K562 (cell line): ENCODE measurements around the gene ZNF83. TPM values are rescaled to one million over a fixed set of nuclear protein-coding genes. Genes with fewer than 3 reads are reported as not detected.
"Not testable (repeated sequence)": the region's sequence is repeated elsewhere in the genome, so short reads cannot be mapped to it uniquely, and the experiment has no call there.

ENCODE experiments used
- ATAC-seq: fragments of 200-7000 bp; cut with Tn5 transposase; 3 replicates; pipeline ENCODE4 v1.9.1; 2020; ENCODE audit warnings: moderate library complexity
- BruUV-seq: library from RNA; stranded (reverse); fragments of 400-500 nt; replicated peaks from 2 replicates; lab custom pipeline; 2021; lab: Mats Ljungman, UMichigan
- CTCF ChIA-PET: fragments of 300-600 bp; formaldehyde crosslinking; extraction: SDS; loops from one replicate; lab custom pipeline; 2021; ENCODE audit warnings: low intra/inter-chr PET ratio; lab: Yijun Ruan, JAX
- POLR2A ChIA-PET: fragments of 300-600, 350-650 bp; sonication (Branson Sonifier 250); formaldehyde crosslinking; extraction: SDS; loops from one replicate; lab custom pipeline; 2021; ENCODE audit warnings: antibody characterized with exemption, inconsistent platforms; lab: Yijun Ruan, JAX
- DNase-seq, 4 experiments: peaks; one replicate each; pipeline versions ENCODE4 v3.0.0 to v3.0.0-alpha.2; 2011 to 2018; ENCODE audit warnings: low spot score in 3 of 4, mixed read lengths in 3 of 4; ENCODE audit errors: extremely low read depth in 1 of 4
- FAIRE-seq: peaks from 2 replicates; lab custom pipeline; 2011; peaks lifted over from hg19 to GRCh38; lab: Jason Lieb, UNC
- H2AFZ ChIP-seq: 2 replicates; pipeline ENCODE4 v1.6.0; 2011; ENCODE audit warnings: low read depth, low read length, control low read depth, inconsistent platforms
- H3K27ac ChIP-seq: fragments of 200-600 bp; 3 replicates; pipeline ENCODE4 v1.8.0; 2011; ENCODE audit warnings: low read depth, mild to moderate bottlenecking, control low read depth, inconsistent platforms, low read length, moderate library complexity, mixed read lengths; ENCODE audit errors: extremely low read depth
- H3K27me3 ChIP-seq, 2 experiments: fragments of 300-600 bp in 1 of 2; 2 replicates in 1 of 2; 3 replicates in 1 of 2; pipeline versions ENCODE4 v1.6.0 to v1.8.0; 2011; ENCODE audit warnings: inconsistent platforms in 2 of 2, low read length in 2 of 2, mild to moderate bottlenecking in 1 of 2, mixed read lengths in 1 of 2, moderate library complexity in 1 of 2; ENCODE audit not compliant: control insufficient read depth in 2 of 2, insufficient read depth in 2 of 2
- H3K36me3 ChIP-seq: fragments of 300-600 bp; 3 replicates; pipeline ENCODE4 v1.8.0; 2011; ENCODE audit warnings: mild to moderate bottlenecking, low read length, inconsistent platforms; ENCODE audit not compliant: control insufficient read depth, insufficient read depth
- H3K4me1 ChIP-seq, 2 experiments: fragments of 200-600 bp in 1 of 2; replicated peaks in 1 of 2; 2 replicates in 1 of 2; 3 replicates in 1 of 2; pipeline versions ENCODE4 v1.5.1 to v1.8.0; 2011; ENCODE audit warnings: inconsistent platforms in 2 of 2, low read length in 2 of 2, mild to moderate bottlenecking in 1 of 2, mixed read lengths in 1 of 2, moderate library complexity in 1 of 2; ENCODE audit not compliant: control insufficient read depth in 2 of 2, insufficient read depth in 2 of 2
- H3K4me2 ChIP-seq: 2 replicates; pipeline ENCODE4 v1.6.1; 2011; ENCODE audit warnings: low read length, control low read depth, inconsistent platforms, mixed read lengths; ENCODE audit not compliant: insufficient read depth
- H3K4me3 ChIP-seq: fragments of 200-600 bp; sonication (generic), shearing (Covaris generic); 2 replicates; pipeline ENCODE4 v1.5.1; 2016; ENCODE audit warnings: control low read depth, inconsistent platforms
- H3K79me2 ChIP-seq: fragments of 200-600 bp; 3 replicates; pipeline ENCODE4 v1.8.0; 2011; ENCODE audit warnings: low read length, inconsistent platforms; ENCODE audit not compliant: control insufficient read depth, insufficient read depth
- H3K9ac ChIP-seq, 2 experiments: 2 replicates each; pipeline versions ENCODE4 v1.6.0 to v1.6.1; 2011; ENCODE audit warnings: low read depth in 2 of 2, low read length in 2 of 2, control low read depth in 1 of 2, inconsistent platforms in 1 of 2, mild to moderate bottlenecking in 1 of 2, mixed read lengths in 1 of 2; ENCODE audit not compliant: insufficient read depth in 1 of 2
- H3K9me1 ChIP-seq: one replicate; pipeline ENCODE4 v1.6.0; 2011; ENCODE audit warnings: inconsistent platforms, mild to moderate bottlenecking, low read length, moderate library complexity; ENCODE audit not compliant: control insufficient read depth, insufficient read depth
- H3K9me3 ChIP-seq: replicated peaks from 2 replicates; pipeline ENCODE4 v1.5.1; 2011; ENCODE audit warnings: low read depth, low read length, inconsistent platforms; ENCODE audit not compliant: control insufficient read depth, insufficient read depth
- H4K20me1 ChIP-seq: replicated peaks from 2 replicates; pipeline ENCODE4 v1.6.1; 2011; ENCODE audit warnings: low read length, inconsistent platforms, mixed read lengths; ENCODE audit not compliant: control insufficient read depth, insufficient read depth
- CEBPB ChIP-seq: fragments of 450-650 bp; IDR thresholded peaks from 2 replicates; pipeline ENCODE4 v1.6.1; 2016; ENCODE audit warnings: missing genetic modification characterization, missing compliant biosample characterization
- ETV5 ChIP-seq: sonication (generic); formaldehyde crosslinking; IDR thresholded peaks from 2 replicates; pipeline ENCODE4 v1.4.0; 2020; ENCODE audit warnings: low read depth, mild to moderate bottlenecking, missing genetic modification reagents
- PML ChIP-seq: IDR thresholded peaks from 2 replicates; pipeline ENCODE4 v1.6.1; 2012; ENCODE audit warnings: low read length, inconsistent platforms
- ZNF316 ChIP-seq: fragments of 450-650 bp; IDR thresholded peaks from 2 replicates; pipeline ENCODE4 v1.6.1; 2016
- WGBS: fragments of 100-300 bp; shearing (Covaris generic); methylation state at CpG from one replicate; pipeline ENCODE4 v1.1.6; 2016; ENCODE audit warnings: low coverage, mixed read lengths; ENCODE audit not compliant: insufficient coverage; ENCODE audit errors: missing lambda C conversion rate; 5-methylcytosine and 5-hydroxymethylcytosine counted together
- in situ Hi-C: fragments of 300-500 bp; cut with MboI; formaldehyde crosslinking; loops from 4 replicates; pipeline ENCODE4 v1.15.0; 2018; ENCODE audit warnings: inconsistent platforms, mixed read lengths
- intact Hi-C: fragments of 100-400 bp; cut with micrococcal nuclease; formaldehyde crosslinking; loops from 2 replicates; pipeline ENCODE4 v1.14.2; 2022
- polyA plus RNA-seq, 8 experiments: library from polyadenylated mRNA; depleted of rRNA in 4 of 8; stranded (reverse) in 5 of 8; unstranded in 3 of 8; fragments of >200 nt; fragmentation: Nextera tagmentation in 2 of 8; fragmentation: Illumina TruSeq in 1 of 8; extraction: Ambion mirVana in 2 of 8; extraction: Trizol in 1 of 8; gene quantifications; 2 replicates each; pipeline versions ENCODE4 v1.2.1 to v1.2.3, GENCODE V29; 2011 to 2014; ENCODE audit warnings: inconsistent platforms in 1 of 8, missing spikeins in 1 of 8
- total RNA-seq, 7 experiments: library from RNA; depleted of rRNA in 6 of 7; stranded (reverse); fragments of >200 nt in 6 of 7; fragmentation: Illumina TruSeq in 2 of 7; extraction: Trizol in 2 of 7; gene quantifications; 2 replicates each; pipeline versions ENCODE4 v1.2.1 to v1.2.3, GENCODE V29; 2011 to 2021; ENCODE audit warnings: low replicate concordance in 1 of 7

The ZNF83 gene
- total and polyA plus RNA-seq, 9 of the 15 experiments (the other 6 are each of a cell fraction or from before 2014, with no cell fraction given): 18.6 to 74.3 (median 51.9) TPM

DNA sequence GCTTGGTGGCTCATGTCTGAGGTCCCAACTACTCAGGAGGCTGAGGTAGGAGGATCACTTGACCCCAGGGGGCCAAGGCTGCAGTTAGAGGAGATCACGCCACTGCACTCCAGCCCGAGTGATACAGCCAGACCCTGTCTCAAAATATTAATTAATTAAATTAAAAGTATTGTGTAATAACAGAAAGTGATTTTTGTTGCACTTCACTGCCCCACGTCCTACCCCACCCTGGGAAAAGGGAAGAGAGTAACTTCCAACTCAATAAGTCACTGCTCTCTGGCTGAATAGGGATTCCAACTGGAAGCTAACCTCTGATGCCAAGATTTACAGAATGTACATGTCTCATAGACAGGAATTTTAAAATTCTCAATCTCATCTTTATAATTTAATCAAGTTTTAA is 49.5 kb upstream of the ZNF83 start (continued):
- peak; percentile 48; the same call in 1 of the 2 replicates for TF ChIP-seq CEBPB (tag)

- Histone ChIP-seq H3K4me2 (no peak overlapping the region), H3K9ac (no peak overlapping the region), H3K27me3 (no peaks in the 10 kb centered on the region), H2AFZ (no peak overlapping the region), H3K36me3 (peaks cover 29% of the 10 kb centered on the region; the same call in 2 of the 3 replicates), H4K20me1 (no peaks in the 10 kb centered on the region), H3K4me3 (no peak overlapping the region), H3K79me2 (peaks cover 85% of the 10 kb centered on the region), H3K9me3 (no peaks in the 10 kb centered on the region), H3K4me1 (peaks cover 4 to 14% of the 10 kb centered on the region in 2 experiments; a peak in 2 of 5 replicates), H3K27ac (no peak overlapping the region), H3K9me1 (no peaks in the 10 kb centered on the region)
- in situ Hi-C loops (loop anchor here (5.0 kb wide), 1 partner anchor 681 kb away; the partner anchor contains the start of gene ZNF525), intact Hi-C loops (no loop called here)
- FAIRE-seq: no peak
- no peak for DNase-seq
- ChIA-PET POLR2A (interaction anchor here (1.2 kb wide), 1 partner anchor 14 kb away, joined by 3 read pairs; no protein-coding TSS in a partner anchor), CTCF (no interaction called here)
- ATAC-seq: no peak
- BruUV-seq: no TSS peak
- WGBS: 71% methylated on average over 1 of the region's 1 CpG
- TF ChIP-seq PML: no peak
- TF ChIP-seq ZNF316: no peak
- no peak for TF ChIP-seq ETV5
Measured at GRCh38 chr19:52685811-52686210, 47.7 kb upstream of the ZNF83 start.

- POLR2A ChIA-PET: interaction anchor here (0.8 to 1.4 kb wide), 2 partner anchors 9 to 12 kb away, joined by 3 to 4 read pairs; no protein-coding TSS in a partner anchor
- H3K9ac ChIP-seq, ATAC-seq, H3K9me3 ChIP-seq, CTCF ChIA-PET, H3K27ac ChIP-seq, H3K4me3 ChIP-seq, BruUV-seq, H3K27me3 ChIP-seq, FAIRE-seq, H3K4me1 ChIP-seq, H3K9me1 ChIP-seq, DNase-seq, H3K4me2 ChIP-seq, H4K20me1 ChIP-seq, intact Hi-C loops, H2AFZ ChIP-seq: not testable (repeated sequence)
- no CpG with 5 or more reads among the region's 1 CpG for WGBS
- peaks cover 83% of the 10 kb centered on the region for H3K79me2 ChIP-seq
- H3K36me3 ChIP-seq: peaks cover 38% of the 10 kb centered on the region; the same call in 2 of the 3 replicates
- in situ Hi-C loops: loop anchor here (5.0 kb wide), 1 partner anchor 296 kb away; no protein-coding TSS in a partner anchor
Measured at GRCh38 chr19:52681216-52681615, 43.1 kb upstream of the ZNF83 start.
